PC-9 (cell line): ENCODE results near the gene RAMP1. TPM values are rescaled to one million over a fixed set of nuclear protein-coding genes. Genes with fewer than 3 reads are reported as not detected.

Source experiments
- BruUV-seq: library from RNA; stranded (reverse); fragments of 400-500 nt; replicated peaks from 2 replicates; lab custom pipeline; 2021; lab: Mats Ljungman, UMichigan
- CTCF ChIA-PET: fragments of 300-600 bp; sonication (Branson Sonifier 250); formaldehyde crosslinking; loops from one replicate; lab custom pipeline; 2022; ENCODE audit warnings: antibody characterized with exemption; lab: Charles Lee
- POLR2A ChIA-PET: fragments of 300-600 bp; sonication (Branson Sonifier 250); formaldehyde crosslinking; loops from one replicate; lab custom pipeline; 2022; ENCODE audit warnings: antibody characterized with exemption; ENCODE audit not compliant: unreplicated experiment; lab: Charles Lee
- DNase-seq, 2 experiments: peaks; one replicate each; pipeline versions ENCODE4 v3.0.0 to v3.0.0-alpha.2; 2015 to 2022; ENCODE audit warnings: mixed read lengths in 1 of 2
- H2AFZ ChIP-seq: fragments of 200-600 bp; sonication (generic); 2 replicates; pipeline ENCODE4 v1.8.1; 2017; ENCODE audit warnings: antibody characterized with exemption
- H3F3A ChIP-seq: fragments of 200-600 bp; sonication (generic); 2 replicates; pipeline ENCODE4 v1.8.1; 2017; ENCODE audit warnings: antibody characterized with exemption, mild to moderate bottlenecking, low read depth; ENCODE audit not compliant: insufficient read depth
- H3K27ac ChIP-seq: fragments of 200-600 bp; sonication (generic); 2 replicates; pipeline ENCODE4 v1.6.1; 2016; ENCODE audit warnings: mixed run types
- H3K27me3 ChIP-seq: fragments of 200-600 bp; sonication (generic); 2 replicates; pipeline ENCODE4 v1.6.1; 2016; ENCODE audit warnings: low read depth, mixed run types; ENCODE audit not compliant: insufficient read depth
- H3K36me3 ChIP-seq: fragments of 200-600 bp; sonication (generic); 2 replicates; pipeline ENCODE4 v1.6.1; 2016; ENCODE audit warnings: low read depth, mixed run types
- H3K4me1 ChIP-seq: fragments of 200-600 bp; sonication (generic); replicated peaks from 2 replicates; pipeline ENCODE4 v1.6.1; 2016; ENCODE audit warnings: mixed run types; ENCODE audit not compliant: insufficient read depth
- H3K4me2 ChIP-seq: fragments of 200-600 bp; sonication (generic); 2 replicates; pipeline ENCODE4 v1.6.1; 2017; ENCODE audit warnings: mixed run types
- H3K4me3 ChIP-seq: fragments of 200-600 bp; sonication (generic); 2 replicates; pipeline ENCODE4 v1.6.1; 2016; ENCODE audit warnings: mixed run types
- H3K79me2 ChIP-seq: fragments of 200-600 bp; sonication (generic); 2 replicates; pipeline ENCODE4 v1.6.1; 2017; ENCODE audit warnings: low read depth, mixed run types
- H3K9me2 ChIP-seq: fragments of 200-600 bp; sonication (generic); 2 replicates; pipeline ENCODE4 v1.8.1; 2017; ENCODE audit warnings: mild to moderate bottlenecking; ENCODE audit not compliant: insufficient read depth
- H3K9me3 ChIP-seq: fragments of 200-600 bp; sonication (generic); 2 replicates; pipeline ENCODE4 v1.8.1; 2016; ENCODE audit warnings: low read depth; ENCODE audit not compliant: insufficient read depth
- H4K20me1 ChIP-seq: fragments of 200-600 bp; sonication (generic); 2 replicates; pipeline ENCODE4 v1.8.1; 2017; ENCODE audit not compliant: insufficient read depth
- CTCF ChIP-seq: fragments of 200-600 bp; sonication (generic); conservative IDR thresholded peaks from 2 replicates; pipeline ENCODE4 v1.6.1; 2017; ENCODE audit warnings: mixed run types, antibody characterized with exemption, mild to moderate bottlenecking, moderate library complexity
- EZH2 ChIP-seq: fragments of 200-600 bp; sonication (generic); IDR thresholded peaks from 2 replicates; pipeline ENCODE4 v1.8.0; 2017; ENCODE audit warnings: antibody characterized with exemption, low read depth
- intact Hi-C: fragments of 100-400 bp; cut with micrococcal nuclease; formaldehyde crosslinking; loops from one replicate; pipeline ENCODE4 v1.10.0; 2022; ENCODE audit not compliant: unreplicated experiment
- total RNA-seq: library from RNA; stranded (reverse); gene quantifications from 2 replicates; pipeline ENCODE4 v1.2.3, GENCODE V29; 2021

RAMP1 gene
- total RNA-seq, 1 experiment from 2014 or later = 48.7 TPM

- Histone ChIP-seq H3F3A (peaks cover 13% of the 10 kb centered on the region; the same call in 1 of the 2 replicates), H3K4me3 (no peak overlapping the region), H3K9me3 (0 out of 2 replicates have a peak, but pooled peaks cover 7% of the 10 kb centered on the region), H2AFZ (no peak overlapping the region), H3K4me1 (peaks cover 20% of the 10 kb centered on the region), H3K27me3 (no peaks in the 10 kb centered on the region), H3K9me2 (no peaks in the 10 kb centered on the region), H3K4me2 (no peak overlapping the region), H3K36me3 (no peaks in the 10 kb centered on the region), H3K79me2 (no peaks in the 10 kb centered on the region), H4K20me1 (no peaks in the 10 kb centered on the region), H3K27ac (no peak overlapping the region)
- intact Hi-C loops = no loop called here
- DNase-seq = no peak
- no TSS peak for BruUV-seq
- POLR2A ChIA-PET = no interaction called here
- CTCF ChIA-PET = no interaction called here
- TF ChIP-seq CTCF = no peak
- TF ChIP-seq EZH2 = no peak
Measured at GRCh38 chr2:237932731-237933131, 73.3 kb downstream of the RAMP1 start.

GRCh38 chr2:237934186-237934585 lies 74.8 kb downstream of the RAMP1 start:
- TF ChIP-seq EZH2 (no peak), CTCF (no peak)
- no peaks in the 10 kb centered on the region for H3K79me2 ChIP-seq
- 0 out of 2 replicates have a peak, but pooled peaks cover 3% of the 10 kb centered on the region for H3F3A ChIP-seq
- H3K9me2 ChIP-seq = no peaks in the 10 kb centered on the region
- H3K9me3 ChIP-seq = 0 out of 2 replicates have a peak, but pooled peaks cover 7% of the 10 kb centered on the region
- DNase-seq = no peak
- H2AFZ ChIP-seq = no peak overlapping the region
- H4K20me1 ChIP-seq = no peaks in the 10 kb centered on the region
- H3K4me2 ChIP-seq = no peak overlapping the region
- H3K4me3 ChIP-seq = no peak overlapping the region
- peaks cover 12% of the 10 kb centered on the region for H3K4me1 ChIP-seq
- BruUV-seq = no TSS peak
- H3K27ac ChIP-seq = no peak overlapping the region
- POLR2A ChIA-PET = no interaction called here
- no peaks in the 10 kb centered on the region for H3K36me3 ChIP-seq
- H3K27me3 ChIP-seq = no peaks in the 10 kb centered on the region
- intact Hi-C loops = no loop called here
- CTCF ChIA-PET = no interaction called here

GRCh38 chr2:237935740-237936452 lies 76.5 kb downstream of the RAMP1 start:
- Histone ChIP-seq H3K27ac (no peak overlapping the region), H3K9me3 (no peaks in the 10 kb centered on the region), H4K20me1 (no peaks in the 10 kb centered on the region), H2AFZ (no peak overlapping the region), H3K27me3 (no peaks in the 10 kb centered on the region), H3K79me2 (no peaks in the 10 kb centered on the region), H3K36me3 (no peaks in the 10 kb centered on the region), H3K4me3 (no peak overlapping the region), H3K9me2 (no peaks in the 10 kb centered on the region), H3F3A (0 out of 2 replicates have a peak, but pooled peaks cover 3% of the 10 kb centered on the region), H3K4me1 (peaks cover 12% of the 10 kb centered on the region), H3K4me2 (peak overlapping the region; percentile 1; the same call in 1 of the 2 replicates)
- ChIA-PET POLR2A (interaction anchor here (0.6 kb wide), 2 partner anchors 38 to 61 kb away, joined by 3 to 7 read pairs; no protein-coding TSS in a partner anchor), CTCF (no interaction called here)
- TF ChIP-seq EZH2 (no peak), CTCF (no peak)
- intact Hi-C loops = no loop called here
- DNase-seq = peak; percentile 55 to 66
- no TSS peak for BruUV-seq
